ENCODE measurements around the gene DDI1. TPM values are rescaled to one million over a fixed set of nuclear protein-coding genes. Genes with fewer than 3 reads are reported as not detected.

DDI1 gene
- total and polyA plus RNA-seq, 2 donors from 2014 or later: not detected

GRCh38 chr11:104057908-104058307 is 21.5 kb downstream of the DDI1 start:
- no peak for TF ChIP-seq CTCF (IDR thresholded peaks at IDR 0.05; ENCODE audit: borderline replicate concordance, extremely low read depth, insufficient read depth)
- intact Hi-C loops (cut with DNase I): no loop called here
- H3K9me3 ChIP-seq (ENCODE audit: control insufficient read depth in 2 of 3, insufficient read depth in 1 of 3, low read length in 3 of 3): no peaks in the 10 kb centered on the region
- no peaks in the 10 kb centered on the region for H3K36me3 ChIP-seq (ENCODE audit: control insufficient read depth in 2 of 3, insufficient read depth in 3 of 3, low read length in 3 of 3)
- no peak overlapping the region for H3K9ac ChIP-seq (ENCODE audit: low read length in 3 of 3)
- DNase-seq (no peak), FAIRE-seq (no peak)
- H3K27me3 ChIP-seq (ENCODE audit: control insufficient read depth, insufficient read depth, low read length): no peaks in the 10 kb centered on the region
- H3K27ac ChIP-seq (ENCODE audit: low read depth in 2 of 2, low read length in 2 of 2): no peak overlapping the region
- H3K4me3 ChIP-seq (ENCODE audit: low read length in 3 of 3): no peak overlapping the region
- H3K4me1 ChIP-seq (ENCODE audit: control insufficient read depth in 2 of 3, insufficient read depth in 2 of 3, low read depth in 1 of 3, low read length in 3 of 3): no peaks in the 10 kb centered on the region

- no peak overlapping the region for H3K4me3 ChIP-seq (ENCODE audit: low read length in 3 of 3)
- H3K27ac ChIP-seq (ENCODE audit: low read depth in 2 of 2, low read length in 2 of 2): no peak overlapping the region
- H3K9me3 ChIP-seq (ENCODE audit: control insufficient read depth in 2 of 3, insufficient read depth in 1 of 3, low read length in 3 of 3): no peaks in the 10 kb centered on the region
- H3K4me1 ChIP-seq (ENCODE audit: control insufficient read depth in 2 of 3, insufficient read depth in 2 of 3, low read depth in 1 of 3, low read length in 3 of 3): no peaks in the 10 kb centered on the region
- intact Hi-C loops (cut with DNase I): no loop called here
- no peak overlapping the region for H3K9ac ChIP-seq (ENCODE audit: low read length in 3 of 3)
- H3K36me3 ChIP-seq (ENCODE audit: control insufficient read depth in 2 of 3, insufficient read depth in 3 of 3, low read length in 3 of 3): no peaks in the 10 kb centered on the region
- no peak for DNase-seq
- no peak for FAIRE-seq
- TF ChIP-seq CTCF (IDR thresholded peaks at IDR 0.05; ENCODE audit: borderline replicate concordance, extremely low read depth, insufficient read depth): no peak
- no peaks in the 10 kb centered on the region for H3K27me3 ChIP-seq (ENCODE audit: control insufficient read depth, insufficient read depth, low read length)
Observed at GRCh38 chr11:104058680-104059079, 22.2 kb downstream of the DDI1 start.

GRCh38 chr11:104060004-104060794 is 23.8 kb downstream of the DDI1 start:
- Histone ChIP-seq H3K4me1 (ENCODE audit: control insufficient read depth in 2 of 3, insufficient read depth in 2 of 3, low read depth in 1 of 3, low read length in 3 of 3) (no peaks in the 10 kb centered on the region), H3K9ac (ENCODE audit: low read length in 3 of 3) (no peak overlapping the region), H3K36me3 (ENCODE audit: control insufficient read depth in 2 of 3, insufficient read depth in 3 of 3, low read length in 3 of 3) (no peaks in the 10 kb centered on the region), H3K9me3 (ENCODE audit: control insufficient read depth in 2 of 3, insufficient read depth in 1 of 3, low read length in 3 of 3) (no peaks in the 10 kb centered on the region), H3K27me3 (ENCODE audit: control insufficient read depth, insufficient read depth, low read length) (no peaks in the 10 kb centered on the region), H3K27ac (ENCODE audit: low read depth in 2 of 2, low read length in 2 of 2) (no peak overlapping the region), H3K4me3 (ENCODE audit: low read length in 3 of 3) (no peak overlapping the region)
- TF ChIP-seq CTCF (IDR thresholded peaks at IDR 0.05; ENCODE audit: borderline replicate concordance, extremely low read depth, insufficient read depth): no peak
- DNase-seq (no peak), FAIRE-seq (no peak)
- intact Hi-C loops (cut with DNase I): no loop called here

Data from kidney (tissue), 14 donors.